Heart right ventricle (tissue), 16 donors: Measurements from ENCODE around the gene TUBA4A. TPM values are rescaled to one million over a fixed set of nuclear protein-coding genes. Genes with fewer than 3 reads are reported as not detected.

Source experiments
- ATAC-seq, 8 donors: fragments of 200-7000 bp; cut with Tn5 transposase; one replicate each; pipeline ENCODE4 v1.9.1; 2020; ENCODE audit warnings: mild to moderate bottlenecking in 8 of 8, moderate library complexity in 8 of 8, moderate number of reproducible peaks in 1 of 8
- DNase-seq, 2 donors: peaks; one replicate each; pipeline ENCODE4 v3.0.0-alpha.2; 2020
- H3K27ac ChIP-seq, 10 donors: fragments of 200-600 bp; sonication (generic) in 2 of 10; one replicate each; pipeline versions ENCODE4 v1.5.0 to v1.8.0; 2020 to 2022; ENCODE audit warnings: mild to moderate bottlenecking in 3 of 10
- H3K27me3 ChIP-seq, 7 donors: fragments of 200-600 bp; one replicate each; pipeline ENCODE4 v1.8.0; 2021 to 2022; ENCODE audit warnings: mild to moderate bottlenecking in 2 of 7
- H3K36me3 ChIP-seq, 9 donors: fragments of 200-600 bp; sonication (generic) in 1 of 9; one replicate each; pipeline versions ENCODE4 v1.5.0 to v1.8.0; 2020 to 2022; ENCODE audit warnings: mild to moderate bottlenecking in 2 of 9
- H3K4me1 ChIP-seq, 9 donors: fragments of 200-600 bp; sonication (generic) in 1 of 9; one replicate each; pipeline versions ENCODE4 v1.5.0 to v1.8.0; 2020 to 2022; ENCODE audit warnings: mild to moderate bottlenecking in 4 of 9
- H3K4me3 ChIP-seq, 10 donors: fragments of 200-600 bp; sonication (generic) in 2 of 10; one replicate each; pipeline versions ENCODE4 v1.5.0 to v1.8.0; 2020 to 2022; ENCODE audit warnings: mild to moderate bottlenecking in 7 of 10, moderate library complexity in 2 of 10
- H3K9me3 ChIP-seq, 11 donors: fragments of 200-600 bp in 10 of 11; sonication (generic) in 2 of 11; one replicate each; pipeline versions ENCODE4 v1.5.0 to v1.8.0; 2013 to 2022; ENCODE audit warnings: mild to moderate bottlenecking in 2 of 11, control low read depth in 1 of 11, moderate library complexity in 1 of 11
- CTCF ChIP-seq, 9 donors: fragments of 200-600 bp; sonication (generic) in 2 of 9; IDR thresholded peaks; one replicate each; pipeline versions ENCODE4 v1.5.0 to v1.8.0; 2021 to 2022; ENCODE audit warnings: antibody characterized with exemption in 9 of 9, mild to moderate bottlenecking in 5 of 9, moderate library complexity in 1 of 9
- WGBS, 2 donors: extraction: QIAGEN DNeasy Blood & Tissue Kit; methylation state at CpG; one replicate each; pipeline ENCODE4 v1.1.7; 2013; ENCODE audit warnings: inconsistent platforms in 1 of 2; 5-methylcytosine and 5-hydroxymethylcytosine counted together
- intact Hi-C, 10 donors: fragments of 100-400 bp; cut with DNase I; formaldehyde crosslinking; loops; one replicate each; pipeline versions ENCODE4 v1.11.1 to v1.14.2; 2022
- polyA plus RNA-seq, 2 donors: library from polyadenylated mRNA; stranded (reverse); fragments of 200-250 nt; gene quantifications; one replicate each; pipeline ENCODE4 v1.2.3, GENCODE V29; 2013
- total RNA-seq, 10 donors: library from RNA; stranded (reverse); fragmentation: NEBNext Ultra II Directional in 3 of 10; extraction: Animal tissue kit (Norgen Biotek cat#: 25700) in 3 of 10; gene quantifications; one replicate each; pipeline versions ENCODE4 v1.2.1 to v1.2.4, GENCODE V29; 2021 to 2023
- donor health status: Arrhythmogenic right ventricular cardiomyopathy.
- donor health status: ischemic (EF 13 %, LVEDD 7.1; RV severe dilation, severe dysfunction).
- donor health status: healthy with polysubstance abuse.
- donor health status: DM: no; HTN: yes; CAD: no.
- donor health status: DM: no; HTN: no; CAD: no.
- donor health status: ischemic (EF 25% LVEDD 6.9; RV normal size, moderate dysfunction).
- donor health status: ischemic (EF 25% LVEDD 5.7; RV mildly dilated, moderate dysfunction).
- donor health status: healthy.
- donor health status: DM: yes; HTN: yes; CAD: no.
- donor health status: Ischemic cardiomyopathy.
- donor health status: ischemic (EF 35%, LVEDD 5.7; RV mildly dilated, moderate dysfunction).
- donor health status: nonischemic (EF 11% LVEDD 7.7; RV severe dilation, severe dysfunction).
- donor health status: DM: yes; HTN: yes; CAD: no.
- donor health status: PGD.
- donor health status: ischemic (EF 29% LVEDD 5.4; RV normal size, mild dysfunction).
- donor health status: nonischemic (EF 23%, LVEDD 6.1; RV moderate dilation, normal function).

Gene TUBA4A
- total and polyA plus RNA-seq, 12 donors = 61.0 to 341 (median 145) TPM

GRCh38 chr2:219234331-219234730 is 19.4 kb downstream of the TUBA4A start:
- Histone ChIP-seq H3K4me1 (peaks cover 7 to 29% (median 13%) of the 10 kb centered on the region in 9 donors), H3K27ac (no peak overlapping the region), H3K27me3 (no peaks in the 10 kb centered on the region), H3K9me3 (no peaks in the 10 kb centered on the region), H3K4me3 (no peak overlapping the region), H3K36me3 (peaks cover 8 to 82% (median 47%) of the 10 kb centered on the region in 9 donors)
- intact Hi-C loops = no loop called here
- DNase-seq (no peak), ATAC-seq (no peak)
- WGBS, 2 donors = 68 to 87% methylated on average over 3 of the region's 3 CpGs
- TF ChIP-seq CTCF (IDR thresholded peaks at IDR 0.05) = no peak

GRCh38 chr2:219230059-219230540 is 23.6 kb downstream of the TUBA4A start:
- no peak for DNase-seq
- intact Hi-C loops = no loop called here
- 0% methylated on average over 24 of the region's 24 CpGs for WGBS, 2 donors
- Histone ChIP-seq H3K9me3 (no peaks in the 10 kb centered on the region), H3K4me3 (peak overlapping the region; percentile 73 to 91 (median 82)), H3K27ac (peak overlapping the region; percentile 89 to 99 (median 96)), H3K36me3 (peaks cover 4 to 65% (median 41%) of the 10 kb centered on the region in 9 donors), H3K27me3 (no peaks in the 10 kb centered on the region), H3K4me1 (peaks cover 15 to 49% (median 32%) of the 10 kb centered on the region in 9 donors)
- ATAC-seq = peak in 5 of 8 donors; percentile 10 to 33 (median 17)
- TF ChIP-seq CTCF (IDR thresholded peaks at IDR 0.05) = no peak

GRCh38 chr2:219229305-219230058 is 24.2 kb downstream of the TUBA4A start, which contains the start of the genes ANKZF1 and ATG9A:
TSS of gene ANKZF1 (plus strand) at chr2:219229806. CDS start at chr2:219230258, 452 bp downstream.
TSS of gene ATG9A (minus strand) at chr2:219229636. CDS start at chr2:219228024, 1,612 bp downstream.
- peaks cover 15 to 49% (median 32%) of the 10 kb centered on the region in 9 donors for H3K4me1 ChIP-seq
- no peak for TF ChIP-seq CTCF (IDR thresholded peaks at IDR 0.05)
- peak within 1 kb of the TSS; percentile 89 to 99 (median 96) for H3K27ac ChIP-seq
- intact Hi-C loops = loop anchor here in 4 of 10 donors (1.0 to 10.0 kb wide), 5 partner anchors 49 to 68 kb away; partner anchors contain the start of genes DNAJB2 (in 2 of the 4) and RETREG2 (in 1 of the 4)
- H3K9me3 ChIP-seq = no peaks in the 10 kb centered on the region
- H3K4me3 ChIP-seq = peak within 1 kb of the TSS; percentile 73 to 91 (median 82)
- peak; percentile 98 to 99 for DNase-seq
- H3K36me3 ChIP-seq = peaks cover 4 to 65% (median 41%) of the 10 kb centered on the region in 9 donors
- H3K27me3 ChIP-seq = no peaks in the 10 kb centered on the region
- 0% methylated on average over 80 of the region's 80 CpGs for WGBS, 2 donors
- ATAC-seq = peak; percentile 98 to 99 (median 99)

- H3K27me3 ChIP-seq = no peaks in the 10 kb centered on the region
- TF ChIP-seq CTCF (IDR thresholded peaks at IDR 0.05) = no peak
- H3K9me3 ChIP-seq = no peaks in the 10 kb centered on the region
- 3% methylated on average over 17 to 19 of the region's 19 CpGs for WGBS, 2 donors
- DNase-seq (no peak), ATAC-seq (peak in 5 of 8 donors; percentile 3 to 42 (median 7))
- H3K4me1 ChIP-seq = peaks cover 15 to 49% (median 32%) of the 10 kb centered on the region in 9 donors
- peak overlapping the region; percentile 45 to 91 (median 82) for H3K4me3 ChIP-seq
- H3K36me3 ChIP-seq = peaks cover 5 to 65% (median 41%) of the 10 kb centered on the region in 9 donors
- intact Hi-C loops = loop anchor here in 4 of 10 donors (1.0 to 10.0 kb wide), 5 partner anchors 50 to 68 kb away; partner anchors contain the start of genes DNAJB2 (in 2 of the 4) and RETREG2 (in 1 of the 4)
- peak overlapping the region; percentile 89 to 99 (median 96) for H3K27ac ChIP-seq
Observed at GRCh38 chr2:219228911-219229304, 24.8 kb downstream of the TUBA4A start.
